NCI-H2029 treated with DMSO at 0.1 percent for 48 hours (cell line): ENCODE measurements around the gene FSD1L.
"Not testable (repeated sequence)": the region's sequence is repeated elsewhere in the genome, so short reads cannot be mapped to it uniquely, and the experiment has no call there.

ENCODE experiments used
- DNase-seq: peaks from one replicate; lab custom pipeline; 2025; lab: John Stamatoyannopoulos, UW

Gene FSD1L

GRCh38 chr9:105557804-105558610, 110.2 kb downstream of the FSD1L start, which contains the start of gene FKTN:
Gene FKTN (plus strand): TSS chr9:105558131. CDS start chr9:105575033, 16,902 bp downstream.
- peak; percentile 40 for DNase-seq

DNA sequence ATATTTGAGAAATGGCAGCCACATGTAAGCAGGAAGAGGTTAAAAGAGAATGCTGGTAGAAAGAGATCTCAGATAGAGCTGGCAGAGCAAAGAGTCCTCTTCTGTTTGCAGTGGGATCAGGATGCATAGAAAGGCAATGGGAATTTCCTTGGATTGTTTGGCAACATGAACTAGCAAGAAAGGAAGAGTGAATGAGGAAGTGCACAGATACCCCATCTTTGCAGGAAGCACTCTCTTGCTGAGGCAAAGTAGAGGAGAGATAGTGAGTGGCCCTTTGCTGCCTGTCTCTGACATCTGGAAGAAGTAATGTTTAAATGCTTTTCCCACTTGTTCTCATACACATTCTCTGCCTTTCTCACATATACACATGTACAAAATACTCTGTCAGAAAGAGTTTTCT, 124.6 kb downstream of the FSD1L start:
- no peak for DNase-seq

DNA sequence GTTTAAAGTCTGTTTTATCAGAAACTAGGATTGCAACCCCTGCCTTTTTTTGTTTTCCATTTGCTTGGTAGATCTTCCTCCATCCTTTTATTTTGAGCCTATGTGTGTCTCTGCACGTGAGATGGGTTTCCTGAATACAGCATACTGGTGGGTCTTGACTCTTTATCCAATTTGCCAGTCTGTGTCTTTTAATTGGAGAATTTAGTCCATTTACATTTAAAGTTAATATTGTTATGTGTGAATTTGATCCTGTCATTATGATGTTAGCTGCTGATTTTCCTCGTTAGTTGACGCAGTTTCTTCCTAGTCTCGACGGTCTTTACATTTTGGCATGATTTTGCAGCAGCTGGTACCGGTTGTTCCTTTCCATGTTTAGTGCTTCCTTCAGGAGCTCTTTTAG, 132.1 kb downstream of the FSD1L start:
- DNase-seq = not testable (repeated sequence)

DNA sequence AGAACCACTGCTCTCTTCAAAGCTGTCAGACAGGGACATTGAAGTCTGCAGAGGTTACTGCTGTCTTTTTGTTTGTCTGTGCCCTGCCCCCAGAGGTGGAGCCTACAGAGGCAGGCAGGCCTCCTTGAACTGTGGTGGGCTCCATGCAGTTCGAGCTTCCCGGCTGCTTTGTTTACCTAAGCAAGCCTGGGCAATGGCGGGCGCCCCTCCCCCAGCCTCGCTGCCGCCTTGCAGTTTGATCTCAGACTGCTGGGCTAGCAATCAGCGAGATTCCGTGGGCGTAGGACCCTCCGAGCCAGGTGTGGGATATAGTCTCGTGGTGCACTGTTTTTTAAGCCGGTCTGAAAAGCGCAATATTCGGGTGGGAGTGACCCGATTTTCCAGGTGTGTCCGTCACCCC, 133.7 kb downstream of the FSD1L start:
- DNase-seq = not testable (repeated sequence)

- no peak for DNase-seq
Measured at GRCh38 chr9:105593145-105593544, 145.3 kb downstream of the FSD1L start.
